AG08395 (cell line): ENCODE results near the gene TJP3.

Experiments
- DNase-seq: peaks from one replicate; pipeline ENCODE4 v3.0.0; 2012; ENCODE audit warnings: mixed read lengths, low spot score

Gene TJP3

DNA sequence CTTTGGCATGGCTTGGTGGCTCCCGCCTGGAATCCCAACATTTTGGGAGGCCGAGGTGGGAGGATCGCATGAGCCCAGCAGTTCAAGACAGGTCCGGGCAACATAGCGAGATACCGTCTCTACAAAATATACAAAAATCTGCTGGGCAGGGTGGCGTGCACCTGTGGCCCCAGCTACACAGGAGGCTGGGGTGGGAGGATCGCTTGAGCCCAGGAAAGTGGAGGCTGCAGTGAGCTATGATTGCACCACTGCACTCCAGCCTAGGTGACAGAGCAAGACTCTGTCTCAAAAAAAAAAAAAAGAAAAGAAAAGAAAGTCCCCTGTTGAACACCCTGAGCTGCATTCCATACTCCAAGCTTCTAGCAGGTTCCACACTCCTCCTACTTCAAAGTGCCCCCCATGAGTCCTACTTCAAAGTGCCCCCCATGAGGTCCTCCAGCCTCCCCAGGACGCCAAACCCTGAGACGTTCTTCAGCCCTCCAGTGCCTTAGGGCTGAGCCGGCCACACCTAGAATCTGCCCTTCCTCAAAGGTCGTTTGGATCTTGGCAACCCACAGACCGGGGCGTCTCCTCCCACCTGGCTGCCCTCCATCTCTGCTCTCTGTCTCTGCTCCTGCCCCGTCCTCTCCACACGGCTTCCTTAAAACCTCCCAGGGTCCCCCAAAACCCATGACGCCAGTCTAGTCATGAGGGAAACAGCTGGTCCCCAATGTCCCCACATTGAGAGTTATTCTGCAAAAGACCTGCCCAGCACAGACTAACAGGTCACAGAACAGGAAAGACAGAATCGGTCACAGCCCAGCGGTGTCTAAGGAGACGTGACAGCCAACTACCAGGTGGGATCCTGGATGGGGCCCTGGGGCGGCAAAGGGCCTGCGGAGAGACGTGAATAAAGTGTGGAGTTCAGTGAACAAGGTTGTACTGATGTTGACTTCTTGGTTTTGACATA lies 4.8 kb downstream of the TJP3 start:
- DNase-seq: no peak

DNA sequence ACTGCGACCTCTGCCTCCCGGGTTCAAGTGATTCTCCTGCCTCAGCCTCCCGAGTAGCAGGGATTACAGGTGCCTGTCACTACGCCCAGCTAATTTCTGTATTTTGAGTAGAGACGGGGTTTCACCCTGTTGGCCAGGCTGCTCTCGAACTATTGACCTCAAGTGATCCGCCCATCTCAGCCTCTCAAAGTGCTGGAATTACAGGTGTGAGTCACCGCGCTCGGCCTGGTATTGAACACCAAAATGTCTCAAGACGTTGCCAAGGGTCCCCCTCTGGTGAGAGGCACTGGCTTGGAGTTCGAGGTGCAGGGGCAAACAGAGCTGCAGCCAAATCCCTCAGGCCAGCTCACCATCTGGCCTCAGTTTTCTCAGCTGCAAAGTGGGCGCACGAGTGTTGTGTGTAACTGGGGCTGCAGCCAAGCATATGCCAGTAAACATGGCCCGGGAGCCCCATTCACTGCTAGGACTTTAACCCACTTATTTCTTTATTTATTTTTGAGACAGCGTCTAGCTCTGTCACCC lies 8.0 kb downstream of the TJP3 start:
- no peak for DNase-seq

DNA sequence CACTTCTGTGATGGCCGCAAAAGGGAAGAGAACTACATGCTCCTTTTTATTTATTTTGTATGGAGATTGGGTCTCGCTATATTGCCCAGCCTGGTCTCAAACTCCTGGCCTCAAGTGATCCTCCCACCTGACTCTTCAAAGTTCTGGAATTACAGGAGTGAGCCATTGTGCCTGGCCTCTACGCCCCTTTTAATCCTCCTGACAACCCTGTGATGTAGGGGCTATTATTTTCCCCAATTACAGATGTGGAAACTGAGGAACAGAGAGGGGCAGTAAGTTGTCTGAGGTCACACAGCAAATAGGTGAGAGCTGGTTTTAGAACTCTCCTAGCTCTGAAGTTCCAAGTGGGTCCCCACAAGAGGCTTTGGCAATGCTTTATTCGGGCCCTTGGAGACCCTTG lies 11.7 kb downstream of the TJP3 start:
- DNase-seq: no peak

DNA sequence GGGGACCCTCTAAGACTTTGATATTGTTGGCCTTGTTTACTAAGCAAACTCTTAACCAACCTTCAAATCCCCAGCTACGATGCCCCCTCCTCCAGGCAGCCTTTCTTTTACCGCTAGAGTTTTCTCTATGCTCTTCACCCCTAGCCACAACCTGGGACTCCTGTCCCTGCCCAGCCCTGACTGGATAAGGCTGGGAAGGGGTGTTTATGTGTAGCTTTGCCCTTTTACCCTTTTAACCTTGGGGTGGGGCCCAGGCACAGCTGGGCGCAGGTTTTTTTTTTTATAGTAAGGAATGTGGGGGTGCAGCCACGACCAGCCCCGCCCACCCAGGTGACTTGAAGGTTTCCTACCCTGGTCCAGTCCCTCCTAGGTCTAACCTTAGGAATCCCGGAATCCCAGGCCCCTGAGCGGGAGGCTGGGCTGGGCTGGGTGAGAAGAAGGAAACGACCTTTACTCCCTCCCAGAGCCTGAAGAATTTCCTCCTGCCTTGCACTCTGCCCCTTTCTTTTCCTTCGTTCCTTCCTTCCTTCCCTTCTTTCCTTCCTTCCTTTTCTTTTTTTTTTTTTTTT lies 12.2 kb downstream of the TJP3 start:
- DNase-seq: no peak

- DNase-seq: peak; percentile 92
Measured at GRCh38 chr19:3721131-3721886, 13.1 kb downstream of the TJP3 start.

- DNase-seq: no peak
Measured at GRCh38 chr19:3721887-3722442, 13.8 kb downstream of the TJP3 start.

DNA sequence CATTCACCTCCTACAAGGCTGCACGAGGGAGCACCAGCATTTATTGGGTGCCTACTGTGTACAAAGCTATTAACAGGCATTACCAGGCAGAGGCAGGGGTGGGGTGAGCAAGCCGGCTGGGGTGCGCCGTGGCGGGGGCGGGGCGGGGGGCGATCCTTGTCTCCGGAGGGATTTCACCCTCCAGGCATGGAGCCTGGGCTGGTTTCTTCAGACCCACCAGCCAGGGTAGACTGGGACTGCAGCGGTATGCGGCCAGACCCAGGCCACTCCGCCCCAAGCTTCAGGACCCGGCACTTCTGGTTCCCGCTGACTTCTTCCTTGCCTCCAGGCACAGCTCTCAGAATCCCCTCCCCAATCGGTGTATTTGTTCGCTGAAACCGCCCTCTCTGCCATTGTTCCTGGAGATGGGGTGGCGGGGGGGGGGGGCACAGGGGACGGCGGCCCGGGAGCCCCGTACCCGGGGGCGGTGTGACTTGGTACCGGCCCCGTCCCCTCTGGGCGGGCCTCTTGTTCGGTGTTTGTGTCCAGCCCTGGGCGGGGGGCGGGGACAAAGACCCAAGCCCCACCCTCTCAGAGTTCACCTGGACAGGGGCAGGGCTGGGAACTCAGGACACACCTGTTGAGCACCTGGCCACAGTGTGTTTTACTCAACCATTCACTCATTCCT lies 14.4 kb downstream of the TJP3 start:
- no peak for DNase-seq

DNA sequence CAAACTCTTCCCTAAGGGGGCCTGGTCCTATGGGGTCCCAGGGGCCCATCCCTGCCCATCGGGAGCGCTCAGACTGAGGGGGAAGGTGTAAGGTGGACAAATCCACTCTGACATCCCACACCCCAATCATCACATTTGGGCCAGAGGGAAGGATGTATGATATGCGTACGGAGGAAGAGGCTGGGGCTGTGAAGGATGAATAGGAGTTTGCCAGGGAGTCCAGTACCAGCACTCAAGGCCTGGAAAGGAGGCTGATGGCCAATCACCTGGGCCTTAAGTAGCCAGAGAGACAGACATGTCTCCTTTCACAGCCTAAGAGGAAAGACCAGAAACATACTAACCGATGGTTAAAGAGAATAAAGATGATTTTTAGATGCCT lies 14.9 kb downstream of the TJP3 start:
- no peak for DNase-seq

- no peak for DNase-seq
Measured at GRCh38 chr19:3723883-3724282, 15.7 kb downstream of the TJP3 start.

GRCh38 chr19:3725121-3725520 lies 16.9 kb downstream of the TJP3 start:
- no peak for DNase-seq

- no peak for DNase-seq
Measured at GRCh38 chr19:3725640-3726310, 17.6 kb downstream of the TJP3 start.

DNA sequence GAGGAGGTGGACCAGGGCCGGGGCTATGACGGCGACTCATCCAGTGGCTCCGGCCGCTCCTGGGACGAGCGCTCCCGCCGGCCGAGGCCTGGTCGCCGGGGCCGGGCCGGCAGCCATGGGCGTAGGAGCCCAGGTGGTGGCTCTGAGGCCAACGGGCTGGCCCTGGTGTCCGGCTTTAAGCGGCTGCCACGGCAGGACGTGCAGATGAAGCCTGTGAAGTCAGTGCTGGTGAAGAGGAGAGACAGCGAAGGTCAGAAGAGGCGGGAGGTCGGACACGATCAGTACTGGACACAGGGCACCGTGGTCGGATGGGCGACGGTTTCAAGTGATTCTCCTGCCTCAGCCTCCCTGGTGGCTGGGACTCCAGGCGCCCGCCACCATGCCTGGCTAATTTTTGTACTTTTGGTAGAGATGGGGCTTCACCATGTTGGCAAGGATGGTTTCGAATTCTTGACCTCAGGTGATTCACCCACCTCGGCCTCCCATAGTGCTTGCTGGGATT lies 22.3 kb downstream of the TJP3 start:
- DNase-seq: no peak

GRCh38 chr19:3732108-3732507 lies 23.9 kb downstream of the TJP3 start:
- DNase-seq: no peak

DNA sequence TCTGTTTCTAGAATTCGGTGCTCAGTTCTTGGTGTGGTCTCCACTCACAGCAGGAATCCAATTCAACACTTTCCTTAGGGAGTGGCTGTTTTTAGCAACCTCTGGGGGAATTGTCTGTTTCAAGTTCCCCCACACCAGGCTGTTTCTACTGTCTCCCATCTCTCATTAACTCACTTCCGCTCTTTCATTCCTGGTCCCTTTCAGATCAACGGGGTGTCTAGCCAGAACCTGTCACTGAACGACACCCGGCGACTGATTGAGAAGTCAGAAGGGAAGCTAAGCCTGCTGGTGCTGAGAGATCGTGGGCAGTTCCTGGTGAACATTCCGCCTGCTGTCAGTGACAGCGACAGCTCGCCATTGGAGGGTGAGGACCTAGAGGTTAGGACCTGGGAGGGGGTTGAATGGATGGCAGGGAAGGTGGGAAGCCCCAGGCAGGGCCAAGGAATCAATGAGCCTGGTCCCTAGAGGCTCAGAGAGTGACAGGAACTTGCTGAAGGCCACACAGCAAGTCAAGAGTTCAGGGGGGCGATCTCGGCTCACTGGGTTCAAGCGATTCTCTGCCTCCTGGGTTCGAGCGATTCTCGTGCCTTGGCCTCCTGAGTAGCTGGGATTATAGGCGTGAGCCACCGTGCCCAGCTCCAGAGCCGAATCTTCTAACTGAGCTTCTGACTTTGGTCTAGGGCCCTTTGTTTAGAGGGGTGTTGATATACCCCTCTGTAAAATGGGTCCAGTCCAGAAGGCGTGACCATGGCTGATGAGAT lies 25.5 kb downstream of the TJP3 start:
- DNase-seq: no peak

- no peak for DNase-seq
Measured at GRCh38 chr19:3734310-3734600, 26.1 kb downstream of the TJP3 start.

DNA sequence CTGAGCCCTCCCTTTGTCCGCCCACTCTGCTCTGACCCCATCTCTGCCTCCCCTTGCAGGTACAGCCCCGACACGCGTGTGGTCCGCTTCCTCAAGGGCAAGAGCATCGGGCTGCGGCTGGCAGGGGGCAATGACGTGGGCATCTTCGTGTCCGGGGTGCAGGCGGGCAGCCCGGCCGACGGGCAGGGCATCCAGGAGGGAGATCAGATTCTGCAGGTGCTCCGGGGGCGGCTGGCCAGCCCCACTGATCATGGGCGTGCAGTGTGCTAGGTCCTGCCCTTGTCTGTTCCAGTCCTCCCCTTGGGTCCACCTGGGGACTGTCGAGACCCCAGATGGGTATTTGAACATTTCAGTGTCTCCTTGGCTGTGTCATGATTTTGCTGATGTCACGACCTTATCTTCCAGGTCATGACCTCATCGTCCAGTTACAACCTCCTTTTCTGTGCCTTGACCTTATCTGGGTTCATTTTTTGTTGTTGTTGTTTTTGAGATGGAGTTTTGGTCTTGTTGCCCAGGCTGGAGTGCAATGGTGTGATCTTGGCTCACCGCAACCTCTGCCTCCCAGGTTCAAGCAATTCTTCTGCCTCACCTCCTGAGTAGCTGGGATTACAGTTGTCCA lies 28.0 kb downstream of the TJP3 start:
- DNase-seq: no peak

DNA sequence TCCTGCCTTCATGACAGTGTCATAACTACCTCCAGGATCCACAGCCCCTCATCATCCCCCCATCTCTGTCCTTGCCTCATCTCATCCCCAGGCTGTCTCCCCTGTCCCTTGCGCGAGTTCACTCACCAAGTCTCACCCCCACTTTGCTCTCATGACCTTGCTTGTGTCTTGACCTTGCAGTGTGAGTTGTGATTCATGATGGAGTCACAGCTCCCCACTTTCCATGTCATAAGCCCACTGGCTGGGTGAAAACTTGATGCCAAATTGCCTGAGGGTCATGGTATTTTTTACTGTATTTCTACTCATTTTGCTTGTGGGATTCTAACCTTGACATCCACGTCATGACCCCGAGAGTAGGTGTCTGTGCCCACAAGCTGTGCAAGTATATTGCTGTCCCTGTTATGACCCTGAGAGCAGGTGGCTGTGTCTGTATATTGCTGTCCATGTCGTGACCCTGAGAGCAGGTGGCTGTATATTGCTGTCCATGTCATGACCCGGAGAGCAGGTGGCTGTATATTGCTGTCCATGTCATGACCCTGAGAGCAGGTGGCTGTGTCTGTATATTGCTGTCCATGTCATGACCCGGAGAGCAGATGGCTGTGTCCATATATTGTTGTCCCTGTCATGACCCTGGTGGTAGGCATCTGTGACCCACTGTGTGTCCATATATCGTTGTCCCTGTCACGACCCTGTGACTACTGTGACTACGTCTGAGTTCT lies 29.5 kb downstream of the TJP3 start:
- DNase-seq: no peak

GRCh38 chr19:3738477-3739220 lies 30.5 kb downstream of the TJP3 start:
- no peak for DNase-seq

GRCh38 chr19:3740431-3740830 lies 32.2 kb downstream of the TJP3 start:
- DNase-seq: no peak
